ENCODE measurements around the gene TMCC1.

GRCh38 chr3:129612534-129613366 is 280.8 kb downstream of the TMCC1 start:
- TF ChIP-seq POLR2A (IDR thresholded peaks at IDR 0.05) (no peak), CTCF (IDR thresholded peaks at IDR 0.05) (no peak)
